GM12878 (cell line): ENCODE measurements around the gene MAX. TPM values are rescaled to one million over a fixed set of nuclear protein-coding genes. Genes with fewer than 3 reads are reported as not detected.

Source experiments
- CHD4 ChIP-seq: fragments of 200-600 bp; sonication (generic); IDR thresholded peaks from 2 replicates; pipeline ENCODE4 v1.6.1; 2016; ENCODE audit warnings: mild to moderate bottlenecking
- CREB1 ChIP-seq: IDR thresholded peaks from 2 replicates; pipeline ENCODE4 v1.6.1; 2012; ENCODE audit warnings: low read depth, mild to moderate bottlenecking, inconsistent platforms
- ESRRA ChIP-seq: IDR thresholded peaks from 2 replicates; pipeline ENCODE4 v1.6.1; 2012; ENCODE audit warnings: mild to moderate bottlenecking, low read length, improper control_type of control experiment
- GATAD2B ChIP-seq: fragments of 450-650 bp; conservative IDR thresholded peaks from 2 replicates; pipeline ENCODE4 v1.6.1; 2017; ENCODE audit warnings: low read depth, mild to moderate bottlenecking, moderate library complexity
- HCFC1 ChIP-seq: fragments of 150-350 bp; IDR thresholded peaks from 2 replicates; pipeline ENCODE4 v1.6.1; 2014; ENCODE audit warnings: low read length
- HDAC2 ChIP-seq: fragments of 200-600 bp; sonication (generic); IDR thresholded peaks from 2 replicates; pipeline ENCODE4 v1.6.1; 2017
- IKZF2 ChIP-seq, 2 experiments: fragments of 450-650 bp; IDR thresholded peaks; 2 replicates each; pipeline ENCODE4 v1.6.1; 2017; ENCODE audit warnings: mild to moderate bottlenecking in 2 of 2, moderate library complexity in 2 of 2
- JUNB ChIP-seq: IDR thresholded peaks from 2 replicates; pipeline ENCODE4 v1.6.1; 2016; ENCODE audit warnings: antibody characterized with exemption, mild to moderate bottlenecking
- LARP7 ChIP-seq: fragments of 450-650 bp; IDR thresholded peaks from 2 replicates; pipeline ENCODE4 v1.6.1; 2017; ENCODE audit warnings: mild to moderate bottlenecking
- MTA3 ChIP-seq: IDR thresholded peaks from 2 replicates; pipeline ENCODE4 v1.6.1; 2012; ENCODE audit warnings: low read length, inconsistent platforms, borderline replicate concordance
- NBN ChIP-seq: fragments of 450-650 bp; IDR thresholded peaks from 2 replicates; pipeline ENCODE4 v1.6.1; 2016
- NR2C2 ChIP-seq: IDR thresholded peaks from 2 replicates; pipeline ENCODE4 v1.6.1; 2011; ENCODE audit warnings: borderline replicate concordance, low read depth; ENCODE audit not compliant: control insufficient read depth, insufficient read length
- NR2F1 ChIP-seq: fragments of 450-650 bp; conservative IDR thresholded peaks from 2 replicates; pipeline ENCODE4 v1.6.1; 2017; ENCODE audit warnings: mild to moderate bottlenecking
- POLR2A ChIP-seq: IDR thresholded peaks from 2 replicates; pipeline ENCODE4 v1.6.1; 2011; ENCODE audit warnings: low read depth, mild to moderate bottlenecking, low read length
- SPI1 ChIP-seq: IDR thresholded peaks from 2 replicates; pipeline ENCODE4 v1.6.1; 2011; ENCODE audit warnings: low read depth, mild to moderate bottlenecking, low read length, moderate library complexity, borderline replicate concordance; ENCODE audit not compliant: insufficient read depth
- STAT1 ChIP-seq: fragments of 450-650 bp; conservative IDR thresholded peaks from 2 replicates; pipeline ENCODE4 v1.6.1; 2014; ENCODE audit warnings: antibody characterized with exemption, mild to moderate bottlenecking
- TARDBP ChIP-seq: IDR thresholded peaks from 2 replicates; pipeline ENCODE4 v1.6.1; 2016; ENCODE audit warnings: borderline replicate concordance
- TCF7 ChIP-seq: IDR thresholded peaks from 2 replicates; pipeline ENCODE4 v1.6.1; 2014; ENCODE audit warnings: antibody characterized with exemption, borderline replicate concordance
- WRNIP1 ChIP-seq: IDR thresholded peaks from 2 replicates; pipeline ENCODE4 v1.6.1; 2011; ENCODE audit warnings: low read depth, low read length, improper control_type of control experiment, borderline replicate concordance
- ZZZ3 ChIP-seq: IDR thresholded peaks from 2 replicates; pipeline ENCODE4 v1.6.1; 2011; ENCODE audit warnings: low read depth; ENCODE audit not compliant: control insufficient read depth, insufficient read length
- polyA plus RNA-seq, 11 experiments: library from polyadenylated mRNA; depleted of rRNA in 4 of 11; unstranded in 6 of 11; stranded (reverse) in 5 of 11; fragments of >200 nt; fragmentation: Nextera tagmentation in 4 of 11; fragmentation: Illumina TruSeq in 1 of 11; extraction: Ambion mirVana in 4 of 11; extraction: Trizol in 1 of 11; gene quantifications; 1 replicate in 1 of 11; 2 replicates in 10 of 11; pipeline versions ENCODE4 v1.2.1 to v1.2.3, GENCODE V29; 2011 to 2016; ENCODE audit warnings: inconsistent platforms in 2 of 11, missing spikeins in 2 of 11, low read depth in 1 of 11
- total RNA-seq, 4 experiments: library from RNA; depleted of rRNA in 3 of 4; stranded (reverse); fragments of >200 nt in 3 of 4; fragmentation: Illumina TruSeq in 1 of 4; extraction: Trizol in 1 of 4; gene quantifications; 2 replicates each; pipeline versions ENCODE4 v1.2.1 to v1.2.3, GENCODE V29; 2013 to 2021
- TF ChIP-seq, protein P1 (sequence below): fragments of 450-650 bp; IDR thresholded peaks from 2 replicates; pipeline ENCODE4 v1.6.1; 2016; ENCODE audit warnings: mild to moderate bottlenecking
- TF ChIP-seq, protein P2 (sequence below): IDR thresholded peaks from 2 replicates; pipeline ENCODE4 v1.6.1; 2011; ENCODE audit warnings: low read depth, low read length, improper control_type of control experiment, borderline replicate concordance
- TF ChIP-seq, protein P3 (sequence below): fragments of 450-650 bp; IDR thresholded peaks from 2 replicates; pipeline ENCODE4 v1.6.1; 2018; ENCODE audit warnings: borderline replicate concordance, mild to moderate bottlenecking; ENCODE audit not compliant: partially characterized antibody
- TF ChIP-seq, protein P4 (sequence below): IDR thresholded peaks from 2 replicates; pipeline ENCODE4 v1.6.1; 2012; ENCODE audit warnings: mild to moderate bottlenecking, low read depth, low read length

Gene MAX
- total and polyA plus RNA-seq, 10 of the 15 experiments (the other 5 are each of a cell fraction or from before 2014, with no cell fraction given), result 21.5 to 122 (median 67.5) TPM

DNA sequence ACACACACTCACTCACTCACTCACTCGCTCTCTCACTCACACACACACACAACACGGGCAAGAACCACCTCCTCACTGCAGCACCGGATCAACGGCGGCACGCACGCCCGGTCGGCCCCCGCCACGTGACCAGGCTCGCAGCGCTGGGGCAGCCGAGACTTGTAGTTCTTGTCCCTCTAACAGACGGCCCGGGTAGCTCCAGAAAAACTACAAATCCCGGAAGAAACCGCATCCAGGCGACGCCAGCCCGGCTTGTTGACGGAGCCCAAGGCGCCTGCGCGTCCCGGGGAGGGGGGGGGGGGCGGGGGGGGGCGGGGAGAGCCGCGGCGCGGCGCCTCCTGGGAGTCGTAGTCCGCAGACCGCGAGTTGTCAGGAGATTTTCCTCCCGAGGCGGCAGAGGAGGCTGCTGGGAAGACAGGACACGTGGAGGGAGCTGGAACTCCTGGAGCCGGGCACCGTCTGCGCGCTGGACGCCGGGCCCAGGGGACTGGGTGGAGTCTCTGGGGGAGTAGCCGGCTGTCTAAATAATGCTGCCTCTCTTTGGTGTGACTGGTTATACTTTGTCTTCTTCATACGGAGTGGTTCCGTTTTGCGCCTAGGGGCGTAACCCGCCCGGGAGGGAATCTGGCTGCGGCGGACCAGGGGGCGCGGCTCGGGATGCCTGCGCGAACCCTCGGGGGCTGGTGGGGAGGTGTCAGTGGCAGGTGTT is at the start of gene MAX (continued):
- TF ChIP-seq TARDBP, result peak; percentile 91
- TF ChIP-seq IKZF2 (IDR thresholded peaks at IDR 0.05), result peak in 1 of 2 experiments; percentile 56; a peak in 3 of 4 replicates
- TF ChIP-seq WRNIP1, result no peak
- TF ChIP-seq NBN, result 0 out of 2 replicates have a peak, but pooled peaks have one; percentile 49
- no peak for TF ChIP-seq MTA3
- TF ChIP-seq SPI1, result no peak
- TF ChIP-seq HCFC1, result peak; percentile 98
- TF ChIP-seq STAT1, result no peak
- peak; percentile 92 for TF ChIP-seq CREB1
- TF ChIP-seq, protein P1, sequence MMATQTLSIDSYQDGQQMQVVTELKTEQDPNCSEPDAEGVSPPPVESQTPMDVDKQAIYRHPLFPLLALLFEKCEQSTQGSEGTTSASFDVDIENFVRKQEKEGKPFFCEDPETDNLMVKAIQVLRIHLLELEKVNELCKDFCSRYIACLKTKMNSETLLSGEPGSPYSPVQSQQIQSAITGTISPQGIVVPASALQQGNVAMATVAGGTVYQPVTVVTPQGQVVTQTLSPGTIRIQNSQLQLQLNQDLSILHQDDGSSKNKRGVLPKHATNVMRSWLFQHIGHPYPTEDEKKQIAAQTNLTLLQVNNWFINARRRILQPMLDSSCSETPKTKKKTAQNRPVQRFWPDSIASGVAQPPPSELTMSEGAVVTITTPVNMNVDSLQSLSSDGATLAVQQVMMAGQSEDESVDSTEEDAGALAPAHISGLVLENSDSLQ, result 0 out of 2 replicates have a peak, but pooled peaks have one; percentile 57
- no peak for TF ChIP-seq ESRRA
- TF ChIP-seq, protein P2, sequence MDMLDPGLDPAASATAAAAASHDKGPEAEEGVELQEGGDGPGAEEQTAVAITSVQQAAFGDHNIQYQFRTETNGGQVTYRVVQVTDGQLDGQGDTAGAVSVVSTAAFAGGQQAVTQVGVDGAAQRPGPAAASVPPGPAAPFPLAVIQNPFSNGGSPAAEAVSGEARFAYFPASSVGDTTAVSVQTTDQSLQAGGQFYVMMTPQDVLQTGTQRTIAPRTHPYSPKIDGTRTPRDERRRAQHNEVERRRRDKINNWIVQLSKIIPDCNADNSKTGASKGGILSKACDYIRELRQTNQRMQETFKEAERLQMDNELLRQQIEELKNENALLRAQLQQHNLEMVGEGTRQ, result peak; percentile 93
- no peak for TF ChIP-seq HDAC2
- TF ChIP-seq NR2C2, result no peak
- TF ChIP-seq, protein P3, sequence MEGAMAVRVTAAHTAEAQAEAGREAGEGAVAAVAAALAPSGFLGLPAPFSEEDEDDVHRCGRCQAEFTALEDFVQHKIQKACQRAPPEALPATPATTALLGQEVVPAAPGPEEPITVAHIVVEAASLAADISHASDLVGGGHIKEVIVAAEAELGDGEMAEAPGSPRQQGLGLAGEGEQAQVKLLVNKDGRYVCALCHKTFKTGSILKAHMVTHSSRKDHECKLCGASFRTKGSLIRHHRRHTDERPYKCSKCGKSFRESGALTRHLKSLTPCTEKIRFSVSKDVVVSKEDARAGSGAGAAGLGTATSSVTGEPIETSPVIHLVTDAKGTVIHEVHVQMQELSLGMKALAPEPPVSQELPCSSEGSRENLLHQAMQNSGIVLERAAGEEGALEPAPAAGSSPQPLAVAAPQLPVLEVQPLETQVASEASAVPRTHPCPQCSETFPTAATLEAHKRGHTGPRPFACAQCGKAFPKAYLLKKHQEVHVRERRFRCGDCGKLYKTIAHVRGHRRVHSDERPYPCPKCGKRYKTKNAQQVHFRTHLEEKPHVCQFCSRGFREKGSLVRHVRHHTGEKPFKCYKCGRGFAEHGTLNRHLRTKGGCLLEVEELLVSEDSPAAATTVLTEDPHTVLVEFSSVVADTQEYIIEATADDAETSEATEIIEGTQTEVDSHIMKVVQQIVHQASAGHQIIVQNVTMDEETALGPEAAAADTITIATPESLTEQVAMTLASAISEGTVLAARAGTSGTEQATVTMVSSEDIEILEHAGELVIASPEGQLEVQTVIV, result no peak
- peak; percentile 89 for TF ChIP-seq POLR2A
- no peak for TF ChIP-seq TCF7
- no peak for TF ChIP-seq JUNB
- no peak for TF ChIP-seq ZZZ3
- no peak for TF ChIP-seq GATAD2B
- TF ChIP-seq, protein P4, sequence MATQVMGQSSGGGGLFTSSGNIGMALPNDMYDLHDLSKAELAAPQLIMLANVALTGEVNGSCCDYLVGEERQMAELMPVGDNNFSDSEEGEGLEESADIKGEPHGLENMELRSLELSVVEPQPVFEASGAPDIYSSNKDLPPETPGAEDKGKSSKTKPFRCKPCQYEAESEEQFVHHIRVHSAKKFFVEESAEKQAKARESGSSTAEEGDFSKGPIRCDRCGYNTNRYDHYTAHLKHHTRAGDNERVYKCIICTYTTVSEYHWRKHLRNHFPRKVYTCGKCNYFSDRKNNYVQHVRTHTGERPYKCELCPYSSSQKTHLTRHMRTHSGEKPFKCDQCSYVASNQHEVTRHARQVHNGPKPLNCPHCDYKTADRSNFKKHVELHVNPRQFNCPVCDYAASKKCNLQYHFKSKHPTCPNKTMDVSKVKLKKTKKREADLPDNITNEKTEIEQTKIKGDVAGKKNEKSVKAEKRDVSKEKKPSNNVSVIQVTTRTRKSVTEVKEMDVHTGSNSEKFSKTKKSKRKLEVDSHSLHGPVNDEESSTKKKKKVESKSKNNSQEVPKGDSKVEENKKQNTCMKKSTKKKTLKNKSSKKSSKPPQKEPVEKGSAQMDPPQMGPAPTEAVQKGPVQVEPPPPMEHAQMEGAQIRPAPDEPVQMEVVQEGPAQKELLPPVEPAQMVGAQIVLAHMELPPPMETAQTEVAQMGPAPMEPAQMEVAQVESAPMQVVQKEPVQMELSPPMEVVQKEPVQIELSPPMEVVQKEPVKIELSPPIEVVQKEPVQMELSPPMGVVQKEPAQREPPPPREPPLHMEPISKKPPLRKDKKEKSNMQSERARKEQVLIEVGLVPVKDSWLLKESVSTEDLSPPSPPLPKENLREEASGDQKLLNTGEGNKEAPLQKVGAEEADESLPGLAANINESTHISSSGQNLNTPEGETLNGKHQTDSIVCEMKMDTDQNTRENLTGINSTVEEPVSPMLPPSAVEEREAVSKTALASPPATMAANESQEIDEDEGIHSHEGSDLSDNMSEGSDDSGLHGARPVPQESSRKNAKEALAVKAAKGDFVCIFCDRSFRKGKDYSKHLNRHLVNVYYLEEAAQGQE, result no peak
- TF ChIP-seq LARP7, result no peak
- TF ChIP-seq CHD4, result no peak
- TF ChIP-seq NR2F1, result no peak
